OCI-LY1 (cell line): Measurements from ENCODE around the gene LHCGR.

Source experiments
- H2AFZ ChIP-seq: fragments of 200-600 bp; sonication (generic), shearing (Covaris generic); 2 replicates; pipeline ENCODE4 v1.6.0; 2014; ENCODE audit warnings: antibody characterized with exemption, mild to moderate bottlenecking, low read length
- H3F3A ChIP-seq: fragments of 200-600 bp; sonication (generic), shearing (Covaris generic); 2 replicates; pipeline ENCODE4 v1.6.0; 2014; ENCODE audit warnings: mild to moderate bottlenecking, antibody characterized with exemption, low read length, moderate library complexity; ENCODE audit not compliant: insufficient read depth
- H3K27ac ChIP-seq: fragments of 200-600 bp; sonication (generic); 2 replicates; pipeline ENCODE4 v1.5.1; 2014; ENCODE audit warnings: low read length, mixed run types, mild to moderate bottlenecking, low read depth; ENCODE audit not compliant: poor library complexity, severe bottlenecking
- H3K27me3 ChIP-seq: fragments of 200-600 bp; sonication (generic); 2 replicates; pipeline ENCODE4 v1.6.0; 2014; ENCODE audit warnings: antibody characterized with exemption, mild to moderate bottlenecking, low read length, moderate library complexity; ENCODE audit not compliant: insufficient read depth
- H3K36me3 ChIP-seq: fragments of 200-600 bp; sonication (generic); 2 replicates; pipeline ENCODE4 v1.6.1; 2014; ENCODE audit warnings: mild to moderate bottlenecking, antibody characterized with exemption, low read length, moderate library complexity, mixed read lengths; ENCODE audit not compliant: insufficient read depth
- H3K4me1 ChIP-seq: fragments of 200-600 bp; sonication (generic); 2 replicates; pipeline ENCODE4 v1.5.1; 2014; ENCODE audit warnings: mild to moderate bottlenecking, low read length, moderate library complexity; ENCODE audit not compliant: insufficient read depth, severe bottlenecking
- H3K4me2 ChIP-seq: fragments of 200-600 bp; sonication (generic), shearing (Covaris generic); 2 replicates; pipeline ENCODE4 v1.6.1; 2014; ENCODE audit warnings: low read length
- H3K4me3 ChIP-seq: fragments of 200-600 bp; sonication (generic); 2 replicates; pipeline ENCODE4 v1.5.1; 2014; ENCODE audit warnings: low read length, low read depth, mild to moderate bottlenecking, mixed read lengths; ENCODE audit not compliant: poor library complexity, severe bottlenecking
- H3K79me2 ChIP-seq: fragments of 200-600 bp; shearing (Covaris generic); 2 replicates; pipeline ENCODE4 v1.6.1; 2016; ENCODE audit warnings: mixed run types, low read length, mixed read lengths; ENCODE audit not compliant: insufficient read depth
- H3K9ac ChIP-seq: fragments of 200-600 bp; sonication (generic), shearing (Covaris generic); 2 replicates; pipeline ENCODE4 v1.6.1; 2014; ENCODE audit warnings: mild to moderate bottlenecking, low read length, mixed read lengths
- H3K9me2 ChIP-seq: fragments of 200-600 bp; sonication (generic), shearing (Covaris generic); 2 replicates; pipeline ENCODE4 v1.6.1; 2014; ENCODE audit warnings: low read depth, mild to moderate bottlenecking, low read length, mixed read lengths
- H3K9me3 ChIP-seq: fragments of 200-600 bp; shearing (Covaris generic); 2 replicates; pipeline ENCODE4 v1.6.1; 2014; ENCODE audit warnings: low read length, mixed read lengths
- H4K20me1 ChIP-seq: fragments of 200-600 bp; sonication (generic), shearing (Covaris generic); 2 replicates; pipeline ENCODE4 v1.6.0; 2016; ENCODE audit warnings: mild to moderate bottlenecking, low read length; ENCODE audit not compliant: insufficient read depth
- CTCF ChIP-seq: fragments of 200-600 bp; sonication (generic), shearing (Covaris generic); IDR thresholded peaks from 2 replicates; pipeline ENCODE4 v1.5.1; 2017; ENCODE audit warnings: mild to moderate bottlenecking, antibody characterized with exemption, low read length, moderate library complexity, mixed read lengths
- EZH2 ChIP-seq: fragments of 200-600 bp; sonication (generic), shearing (Covaris generic); IDR thresholded peaks from 2 replicates; pipeline ENCODE4 v1.8.0; 2017; ENCODE audit warnings: borderline replicate concordance, mixed run types, mild to moderate bottlenecking, antibody characterized with exemption, low read length, moderate library complexity, mixed read lengths

LHCGR gene

GRCh38 chr2:48715956-48716355 lies 39.6 kb downstream of the LHCGR start:
- no peak for TF ChIP-seq CTCF
- no peak for TF ChIP-seq EZH2
- H4K20me1 ChIP-seq = no peaks in the 10 kb centered on the region
- H3F3A ChIP-seq = no peaks in the 10 kb centered on the region
- no peaks in the 10 kb centered on the region for H3K36me3 ChIP-seq
- H3K9me2 ChIP-seq = no peaks in the 10 kb centered on the region
- no peaks in the 10 kb centered on the region for H3K27me3 ChIP-seq
- no peak overlapping the region for H3K4me3 ChIP-seq
- no peak overlapping the region for H3K9ac ChIP-seq
- no peaks in the 10 kb centered on the region for H3K79me2 ChIP-seq
- H3K9me3 ChIP-seq = no peaks in the 10 kb centered on the region
- no peaks in the 10 kb centered on the region for H3K4me1 ChIP-seq
- H3K4me2 ChIP-seq = no peak overlapping the region
- no peak overlapping the region for H3K27ac ChIP-seq
- no peak overlapping the region for H2AFZ ChIP-seq

- Histone ChIP-seq H3K4me2 (no peak overlapping the region), H3K27me3 (no peaks in the 10 kb centered on the region), H4K20me1 (no peaks in the 10 kb centered on the region), H3K4me1 (no peaks in the 10 kb centered on the region), H3F3A (no peaks in the 10 kb centered on the region), H3K9me3 (no peaks in the 10 kb centered on the region), H3K9ac (no peak overlapping the region), H3K36me3 (no peaks in the 10 kb centered on the region), H3K79me2 (no peaks in the 10 kb centered on the region), H3K27ac (no peak overlapping the region), H3K4me3 (no peak overlapping the region), H3K9me2 (no peaks in the 10 kb centered on the region), H2AFZ (no peak overlapping the region)
- TF ChIP-seq EZH2 (no peak), CTCF (no peak)
Observed at GRCh38 chr2:48715042-48715899, 40.3 kb downstream of the LHCGR start.

- no peak overlapping the region for H3K4me2 ChIP-seq
- no peaks in the 10 kb centered on the region for H3K36me3 ChIP-seq
- H4K20me1 ChIP-seq = no peaks in the 10 kb centered on the region
- H2AFZ ChIP-seq = no peak overlapping the region
- no peaks in the 10 kb centered on the region for H3K9me2 ChIP-seq
- TF ChIP-seq EZH2 = no peak
- TF ChIP-seq CTCF = no peak
- H3K79me2 ChIP-seq = no peaks in the 10 kb centered on the region
- H3F3A ChIP-seq = no peaks in the 10 kb centered on the region
- H3K9ac ChIP-seq = no peak overlapping the region
- H3K27me3 ChIP-seq = no peaks in the 10 kb centered on the region
- no peak overlapping the region for H3K27ac ChIP-seq
- no peaks in the 10 kb centered on the region for H3K9me3 ChIP-seq
- no peak overlapping the region for H3K4me3 ChIP-seq
- H3K4me1 ChIP-seq = no peaks in the 10 kb centered on the region
Observed at GRCh38 chr2:48714245-48714644, 41.3 kb downstream of the LHCGR start.
